Gastrocnemius medialis (tissue), 4 donors: Measurements from ENCODE around the gene ATXN7L2. TPM values are rescaled to one million over a fixed set of nuclear protein-coding genes. Genes with fewer than 3 reads are reported as not detected.

ENCODE experiments used
- ATAC-seq, 2 donors: fragments of 150-250 bp; one replicate each; pipeline ENCODE4 v1.9.1; 2016
- DNase-seq, 2 donors: peaks; one replicate each; pipeline ENCODE4 v3.0.0-alpha.2; 2019
- H3K27ac ChIP-seq, 4 donors: fragments of 200-600 bp; sonication (generic); 1 replicate in 1 of 4; 2 replicates in 3 of 4; pipeline ENCODE4 v1.5.1; 2016 to 2018; ENCODE audit warnings: mild to moderate bottlenecking in 2 of 4, moderate library complexity in 1 of 4
- H3K27me3 ChIP-seq, 3 donors: fragments of 200-600 bp; sonication (generic) in 2 of 3; 1 replicate in 1 of 3; 2 replicates in 2 of 3; pipeline versions ENCODE4 v1.5.1 to v1.6.0; 2016 to 2019; ENCODE audit warnings: mild to moderate bottlenecking in 1 of 3, moderate library complexity in 1 of 3
- H3K36me3 ChIP-seq, 2 donors: fragments of 200-600 bp; sonication (generic) in 1 of 2; one replicate each; pipeline ENCODE4 v1.5.1; 2017 to 2018
- H3K4me1 ChIP-seq, 2 donors: fragments of 200-600 bp; sonication (generic) in 1 of 2; one replicate each; pipeline ENCODE4 v1.5.1; 2016 to 2017; ENCODE audit warnings: mild to moderate bottlenecking in 2 of 2
- H3K4me3 ChIP-seq, 4 donors: fragments of 200-600 bp; sonication (generic) in 3 of 4; 1 replicate in 1 of 4; 2 replicates in 3 of 4; pipeline ENCODE4 v1.5.1; 2016 to 2019; ENCODE audit warnings: mild to moderate bottlenecking in 2 of 4
- H3K9me3 ChIP-seq, 3 donors: fragments of 200-600 bp; sonication (generic) in 2 of 3; 1 replicate in 1 of 3; 2 replicates in 2 of 3; pipeline ENCODE4 v1.5.1; 2016 to 2019
- CTCF ChIP-seq, 5 experiments: fragments of 450-650 bp in 3 of 5; fragments of 200-600 bp in 2 of 5; sonication (generic) in 2 of 5; IDR thresholded peaks in 4 of 5; conservative IDR thresholded peaks in 1 of 5; 1 replicate in 4 of 5; 2 replicates in 1 of 5; pipeline ENCODE4 v1.5.1; 2016 to 2019; ENCODE audit warnings: antibody characterized with exemption in 5 of 5, mild to moderate bottlenecking in 3 of 5, moderate library complexity in 3 of 5
- POLR2A ChIP-seq, 2 donors: fragments of 450-650 bp; IDR thresholded peaks; one replicate each; pipeline ENCODE4 v1.6.1; 2017; ENCODE audit warnings: antibody characterized with exemption in 2 of 2, mild to moderate bottlenecking in 2 of 2, moderate library complexity in 2 of 2
- in situ Hi-C, 4 donors: fragments of 200-750 bp; cut with MboI; loops; one replicate each; pipeline versions ENCODE4 v1.15.0 to v1.8.0; 2017; ENCODE audit warnings: low sequenced_read_pairs in 4 of 4
- intact Hi-C: fragments of 100-400 bp; cut with DNase I; formaldehyde crosslinking; loops from one replicate; pipeline ENCODE4 v1.15.1; 2023; ENCODE audit warnings: low total_unique reads
- total RNA-seq, 4 donors: library from RNA; depleted of rRNA; stranded (reverse); fragments of >200 nt; gene quantifications; one replicate each; pipeline versions ENCODE4 v1.1.0 to v1.2.3, GENCODE V29; 2016

ATXN7L2 gene
- total RNA-seq, 4 donors from 2014 or later: 2.1 to 12.1 (median 6.5) TPM

GRCh38 chr1:109538827-109539555, 55.3 kb downstream of the ATXN7L2 start:
- ATAC-seq: no peak
- Histone ChIP-seq H3K9me3 (no peaks in the 10 kb centered on the region), H3K27ac (no peak overlapping the region), H3K27me3 (no peaks in the 10 kb centered on the region), H3K36me3 (no peaks in the 10 kb centered on the region), H3K4me3 (no peak overlapping the region), H3K4me1 (peaks cover 45 to 46% of the 10 kb centered on the region in 2 donors)
- intact Hi-C loops: no loop called here
- no peak for DNase-seq
- no peak for TF ChIP-seq CTCF (IDR thresholded peaks at IDR 0.05 in 4 of 5, conservative IDR thresholded peaks at IDR 0.05 in 1 of 5)
- TF ChIP-seq POLR2A (IDR thresholded peaks at IDR 0.05): no peak
- in situ Hi-C loops: loop anchor here in 2 of 4 donors (10.0 to 25.0 kb wide), 2 partner anchors 252 to 264 kb away; partner anchors contain the start of gene PSRC1 (in 1 of the 2)

GRCh38 chr1:109539676-109540075, 56.0 kb downstream of the ATXN7L2 start, which contains the start of gene GPR61:
GPR61 (plus strand) TSS chr1:109539872; CDS start chr1:109543023, 3,151 bp downstream.
- intact Hi-C loops: no loop called here
- H3K27ac ChIP-seq: no peak within 1 kb of the TSS
- H3K9me3 ChIP-seq: no peaks in the 10 kb centered on the region
- H3K36me3 ChIP-seq: no peaks in the 10 kb centered on the region
- H3K4me3 ChIP-seq: no peak within 1 kb of the TSS
- peaks cover 42 to 45% of the 10 kb centered on the region in 2 donors for H3K4me1 ChIP-seq
- in situ Hi-C loops: loop anchor here (5.0 to 25.0 kb wide), 7 partner anchors 85 to 448 kb away; partner anchors contain the start of genes GSTM4 (in 3 of the 4), AHCYL1 (in 1 of the 4) and PSRC1 (in 1 of the 4)
- DNase-seq (no peak), ATAC-seq (no peak)
- H3K27me3 ChIP-seq: no peaks in the 10 kb centered on the region
- TF ChIP-seq POLR2A (IDR thresholded peaks at IDR 0.05): no peak
- TF ChIP-seq CTCF (IDR thresholded peaks at IDR 0.05 in 4 of 5, conservative IDR thresholded peaks at IDR 0.05 in 1 of 5): no peak

GRCh38 chr1:109541102-109541501, 57.4 kb downstream of the ATXN7L2 start:
- in situ Hi-C loops: loop anchor here (5.0 to 25.0 kb wide), 6 partner anchors 84 to 446 kb away; partner anchors contain the start of genes GSTM4 (in 3 of the 4), AHCYL1 (in 1 of the 4) and PSRC1 (in 1 of the 4)
- Histone ChIP-seq H3K27ac (no peak overlapping the region), H3K36me3 (no peaks in the 10 kb centered on the region), H3K4me3 (no peak overlapping the region), H3K27me3 (no peaks in the 10 kb centered on the region), H3K9me3 (no peaks in the 10 kb centered on the region), H3K4me1 (peaks cover 27 to 31% of the 10 kb centered on the region in 2 donors)
- no peak for ATAC-seq
- intact Hi-C loops: no loop called here
- no peak for DNase-seq
- TF ChIP-seq CTCF (IDR thresholded peaks at IDR 0.05 in 4 of 5, conservative IDR thresholded peaks at IDR 0.05 in 1 of 5) (no peak), POLR2A (IDR thresholded peaks at IDR 0.05) (no peak)

Other genes with a start within 250 kb of the ATXN7L2 start
- 10 to 100 TPM in 1 of 4 donors, 1 to 10 TPM in 3; 5.8 to 12.5 (median 7.9) TPM for gene CELSR2, start 234.4 kb upstream of the ATXN7L2 start, total RNA-seq
- gene PSRC1, start 200.8 kb upstream of the ATXN7L2 start, total RNA-seq: 1 to 10 TPM in 1 of 4 donors, under 1 TPM in 2, not detected in 1; 0.19 to 2.3 (median 0.84) TPM
- gene MYBPHL, start 176.9 kb upstream of the ATXN7L2 start, total RNA-seq: 1 to 10 TPM in 1 of 4 donors, not detected in 3; 3.1 TPM
- 100 to 1,000 TPM in 3 of 4 donors, 10 to 100 TPM in 1; 93.7 to 226 (median 190) TPM for gene SORT1, start 86.0 kb upstream of the ATXN7L2 start, total RNA-seq
- gene PSMA5, start 57.5 kb upstream of the ATXN7L2 start, total RNA-seq: 10 to 100 TPM; 63.5 to 82.5 (median 78.2) TPM
- gene SYPL2, start 17.4 kb upstream of the ATXN7L2 start, total RNA-seq: 100 to 1,000 TPM in 1 of 4 donors, 10 to 100 TPM in 3; 15.7 to 127 (median 83.7) TPM
- gene CYB561D1, start 10.2 kb downstream of the ATXN7L2 start, total RNA-seq: 1 to 10 TPM; 3.1 to 8.0 (median 3.9) TPM
- gene AMIGO1, start 25.8 kb downstream of the ATXN7L2 start, total RNA-seq: 10 to 100 TPM in 3 of 4 donors, 1 to 10 TPM in 1; 8.6 to 20.9 (median 15.1) TPM
- not detected for gene GPR61, start 56.0 kb downstream of the ATXN7L2 start, total RNA-seq
- gene GNAI3, start 64.7 kb downstream of the ATXN7L2 start, total RNA-seq: 1 to 10 TPM in 3 of 4 donors, under 1 TPM in 1; 0.90 to 2.5 (median 1.8) TPM
- not detected for gene GNAT2, start 135.7 kb downstream of the ATXN7L2 start, total RNA-seq
- 10 to 100 TPM in 2 of 4 donors, 1 to 10 TPM in 2; 5.3 to 19.4 (median 10.4) TPM for gene AMPD2, start 135.9 kb downstream of the ATXN7L2 start, total RNA-seq
- gene GSTM4, start 172.2 kb downstream of the ATXN7L2 start, total RNA-seq: 10 to 100 TPM; 18.1 to 28.9 (median 25.0) TPM
- 10 to 100 TPM; 29.2 to 41.4 (median 39.0) TPM for gene GSTM2, start 184.2 kb downstream of the ATXN7L2 start, total RNA-seq
- gene GSTM1, start 203.9 kb downstream of the ATXN7L2 start, total RNA-seq: 10 to 100 TPM in 1 of 4 donors, not detected in 3; 30.3 TPM
- 1 to 10 TPM in 1 of 4 donors, under 1 TPM in 3; 0.15 to 1.9 (median 0.63) TPM for gene GSTM5, start 228.3 kb downstream of the ATXN7L2 start, total RNA-seq